Activated effector memory CD4-positive, alpha-beta T cell treated with Interleukin-2 at 50 U/mL for 16 hours (primary cell): Measurements from ENCODE around the gene TCTN2.

ENCODE experiments used
- DNase-seq: peaks from one replicate; pipeline ENCODE4 v3.0.0-alpha.2; 2020

The TCTN2 gene

GRCh38 chr12:123670882-123671728, at the start of gene TCTN2:
TCTN2 (plus strand) TSS chr12:123671113; CDS start chr12:123671241, 128 bp downstream.
- peak; percentile 92 for DNase-seq

- DNase-seq: no peak
Measured at GRCh38 chr12:123621619-123622530, 49.0 kb upstream of the TCTN2 start.

- peak; percentile 94 for DNase-seq
Measured at GRCh38 chr12:123633379-123634141, 37.4 kb upstream of the TCTN2 start, which contains the start of the genes EIF2B1 and GTF2H3. EIF2B1 (minus strand) TSS chr12:123633686; CDS start chr12:123633557, 129 bp downstream. GTF2H3 (plus strand) TSS chr12:123633829; CDS start chr12:123633860, 31 bp downstream.

- DNase-seq: no peak
Measured at GRCh38 chr12:123634142-123634561, 36.8 kb upstream of the TCTN2 start.

GRCh38 chr12:123643911-123644310, 27.0 kb upstream of the TCTN2 start:
- DNase-seq: no peak

GRCh38 chr12:123645380-123645779, 25.5 kb upstream of the TCTN2 start:
- no peak for DNase-seq

- no peak for DNase-seq
Measured at GRCh38 chr12:123645878-123646277, 25.0 kb upstream of the TCTN2 start.

GRCh38 chr12:123648401-123648800, 22.5 kb upstream of the TCTN2 start:
- no peak for DNase-seq

GRCh38 chr12:123654129-123654701, 16.7 kb upstream of the TCTN2 start:
- no peak for DNase-seq

- no peak for DNase-seq
Measured at GRCh38 chr12:123655420-123655819, 15.5 kb upstream of the TCTN2 start.

GRCh38 chr12:123656392-123656791, 14.5 kb upstream of the TCTN2 start:
- DNase-seq: no peak

- no peak for DNase-seq
Measured at GRCh38 chr12:123657211-123657610, 13.7 kb upstream of the TCTN2 start.

- DNase-seq: no peak
Measured at GRCh38 chr12:123659996-123660727, 10.8 kb upstream of the TCTN2 start.

GRCh38 chr12:123667771-123668170, 3.1 kb upstream of the TCTN2 start:
- DNase-seq: no peak

GRCh38 chr12:123671876-123672275, 963 bp downstream of the TCTN2 start:
- DNase-seq: no peak

GRCh38 chr12:123675436-123675835, 4.5 kb downstream of the TCTN2 start:
- no peak for DNase-seq

- DNase-seq: no peak
Measured at GRCh38 chr12:123676616-123677320, 5.9 kb downstream of the TCTN2 start.

- DNase-seq: no peak
Measured at GRCh38 chr12:123678981-123679380, 8.1 kb downstream of the TCTN2 start.

- no peak for DNase-seq
Measured at GRCh38 chr12:123681605-123682004, 10.7 kb downstream of the TCTN2 start.

GRCh38 chr12:123683964-123684363, 13.1 kb downstream of the TCTN2 start:
- DNase-seq: no peak

GRCh38 chr12:123686636-123687190, 15.8 kb downstream of the TCTN2 start:
- DNase-seq: no peak
